GM18951 (cell line): ENCODE data around the gene C8A.

Source experiments
- POLR2A ChIP-seq: IDR thresholded peaks from 4 replicates; pipeline ENCODE4 v1.6.1; 2011; ENCODE audit warnings: mild to moderate bottlenecking; ENCODE audit not compliant: insufficient read length, insufficient read depth; ENCODE audit errors: extremely low read depth
- in situ Hi-C: fragments of 300-500 bp; cut with MboI; formaldehyde crosslinking; loops from one replicate; pipeline ENCODE4 v1.12.0; 2022; ENCODE audit warnings: low sequenced_read_pairs, mixed read lengths, inconsistent platforms; ENCODE audit not compliant: unreplicated experiment

The C8A gene

GRCh38 chr1:56849750-56850149 lies 4.8 kb upstream of the C8A start:
- in situ Hi-C loops = no loop called here
- TF ChIP-seq POLR2A = no peak

GRCh38 chr1:56850411-56850810 lies 4.2 kb upstream of the C8A start:
- in situ Hi-C loops = no loop called here
- TF ChIP-seq POLR2A = no peak

- in situ Hi-C loops = no loop called here
- no peak for TF ChIP-seq POLR2A
Measured at GRCh38 chr1:56850922-56851321, 3.7 kb upstream of the C8A start.

- in situ Hi-C loops = no loop called here
- no peak for TF ChIP-seq POLR2A
Measured at GRCh38 chr1:56852476-56852875, 2.1 kb upstream of the C8A start.

- in situ Hi-C loops = no loop called here
- no peak for TF ChIP-seq POLR2A
Measured at GRCh38 chr1:56855190-56855589, 593 bp downstream of the C8A start.

GRCh38 chr1:56856186-56856585 lies 1.6 kb downstream of the C8A start:
- in situ Hi-C loops = no loop called here
- TF ChIP-seq POLR2A = no peak

GRCh38 chr1:56859287-56859686 lies 4.7 kb downstream of the C8A start:
- in situ Hi-C loops = no loop called here
- no peak for TF ChIP-seq POLR2A

GRCh38 chr1:56863265-56863992 lies 8.8 kb downstream of the C8A start:
- TF ChIP-seq POLR2A = no peak
- in situ Hi-C loops = no loop called here

- TF ChIP-seq POLR2A = no peak
Measured at GRCh38 chr1:56864430-56864829, 9.8 kb downstream of the C8A start.

GRCh38 chr1:56866656-56867055 lies 12.1 kb downstream of the C8A start:
- in situ Hi-C loops = no loop called here
- no peak for TF ChIP-seq POLR2A

More at GRCh38 chr1:56864430-56864829, 9.8 kb downstream of the C8A start:
- in situ Hi-C loops = no loop called here

GRCh38 chr1:56867491-56867890 lies 12.9 kb downstream of the C8A start:
- no peak for TF ChIP-seq POLR2A
- in situ Hi-C loops = no loop called here

GRCh38 chr1:56868761-56869160 lies 14.2 kb downstream of the C8A start:
- TF ChIP-seq POLR2A = no peak
- in situ Hi-C loops = no loop called here

GRCh38 chr1:56872597-56872996 lies 18.0 kb downstream of the C8A start:
- no peak for TF ChIP-seq POLR2A
- in situ Hi-C loops = no loop called here

- TF ChIP-seq POLR2A = no peak
- in situ Hi-C loops = no loop called here
Measured at GRCh38 chr1:56873213-56873612, 18.6 kb downstream of the C8A start.

- no peak for TF ChIP-seq POLR2A
- in situ Hi-C loops = no loop called here
Measured at GRCh38 chr1:56874689-56875088, 20.1 kb downstream of the C8A start.
